Mesodermal cell (in vitro differentiated cells): ENCODE data around the gene PRMT2.
"Not testable (repeated sequence)": the region's sequence is repeated elsewhere in the genome, so short reads cannot be mapped to it uniquely, and the experiment has no call there.

Source experiments
- H3K27ac ChIP-seq: 2 replicates; pipeline ENCODE4 v1.7.0; 2013; ENCODE audit warnings: mild to moderate bottlenecking, low read depth, low read length, moderate library complexity; ENCODE audit not compliant: severe bottlenecking
- H3K36me3 ChIP-seq: 2 replicates; pipeline ENCODE4 v1.7.1; 2013; ENCODE audit warnings: mild to moderate bottlenecking, low read length, moderate library complexity; ENCODE audit not compliant: control insufficient read depth, insufficient read depth
- H3K4me1 ChIP-seq: one replicate; pipeline ENCODE4 v1.7.1; 2013; ENCODE audit warnings: mild to moderate bottlenecking, low read length; ENCODE audit not compliant: insufficient read depth, control insufficient read depth, poor library complexity, severe bottlenecking
- H3K4me3 ChIP-seq: 2 replicates; pipeline ENCODE4 v1.7.0; 2013; ENCODE audit warnings: low read length, control low read depth, mild to moderate bottlenecking; ENCODE audit not compliant: insufficient read depth, poor library complexity, severe bottlenecking; ENCODE audit errors: extremely low read depth
- H3K9me3 ChIP-seq: 2 replicates; pipeline ENCODE4 v1.7.1; 2013; ENCODE audit warnings: mild to moderate bottlenecking, low read length, moderate library complexity; ENCODE audit not compliant: control insufficient read depth
- WGBS, 2 experiments: methylation state at CpG; one replicate each; pipeline ENCODE4 v1.1.5; 2013; ENCODE audit warnings: missing lambda C conversion rate in 2 of 2; ENCODE audit not compliant: insufficient coverage in 2 of 2; 5-methylcytosine and 5-hydroxymethylcytosine counted together

The PRMT2 gene

GRCh38 chr21:46630915-46631314, 4.6 kb upstream of the PRMT2 start:
- not testable (repeated sequence) for H3K36me3 ChIP-seq, H3K4me3 ChIP-seq, H3K27ac ChIP-seq, H3K4me1 ChIP-seq
- H3K9me3 ChIP-seq, result peaks cover 12% of the 10 kb centered on the region
- 89 to 100% methylated on average over 1 of the region's 2 CpGs for WGBS, 2 experiments

- Histone ChIP-seq H3K4me3 (no peak overlapping the region), H3K27ac (no peak overlapping the region)
- no CpG with 5 or more reads among the region's 5 CpGs for WGBS, 2 experiments
These were observed 1.9 kb upstream of the PRMT2 start for GRCh38 chr21:46633566-46633965.

GRCh38 chr21:46634427-46634826, 1.0 kb upstream of the PRMT2 start:
- Histone ChIP-seq H3K9me3 (no peaks in the 10 kb centered on the region), H3K4me3 (peak overlapping the region; percentile 87), H3K27ac (peak overlapping the region; percentile 86), H3K36me3 (peaks cover 16% of the 10 kb centered on the region), H3K4me1 (peaks cover 12% of the 10 kb centered on the region)
- WGBS, 2 experiments, result 93 to 98% methylated on average over 8 of the region's 8 CpGs

More at GRCh38 chr21:46633566-46633965, 1.9 kb upstream of the PRMT2 start:
- Histone ChIP-seq H3K4me1 (peaks cover 12% of the 10 kb centered on the region), H3K9me3 (no peaks in the 10 kb centered on the region), H3K36me3 (peaks cover 16% of the 10 kb centered on the region)

- Histone ChIP-seq H3K36me3 (peaks cover 16% of the 10 kb centered on the region), H3K4me3 (peak overlapping the region; percentile 87), H3K4me1 (peaks cover 12% of the 10 kb centered on the region), H3K9me3 (no peaks in the 10 kb centered on the region), H3K27ac (peak overlapping the region; percentile 86)
- 0 to 18% methylated on average over 3 to 8 of the region's 14 CpGs for WGBS, 2 experiments
These were observed 529 bp upstream of the PRMT2 start for GRCh38 chr21:46634966-46635323.

GRCh38 chr21:46636181-46636512, 673 bp downstream of the PRMT2 start:
- WGBS, 2 experiments, result 56% methylated on average over 1 of the region's 8 CpGs; no CpG with 5 or more reads in 1 of the 2 experiments
- Histone ChIP-seq H3K27ac (no peak overlapping the region), H3K36me3 (peaks cover 28% of the 10 kb centered on the region), H3K4me3 (peak overlapping the region; percentile 87), H3K4me1 (peaks cover 12% of the 10 kb centered on the region), H3K9me3 (no peaks in the 10 kb centered on the region)

GRCh38 chr21:46636550-46637285, 1.2 kb downstream of the PRMT2 start:
- Histone ChIP-seq H3K9me3 (no peaks in the 10 kb centered on the region), H3K36me3 (peaks cover 34% of the 10 kb centered on the region), H3K4me3 (peak overlapping the region; percentile 87), H3K4me1 (peaks cover 12% of the 10 kb centered on the region), H3K27ac (no peak overlapping the region)
- WGBS, 2 experiments, result 93 to 96% methylated on average over 4 to 5 of the region's 7 CpGs

GRCh38 chr21:46637952-46638746, 2.7 kb downstream of the PRMT2 start:
- Histone ChIP-seq H3K4me3 (no peak overlapping the region), H3K4me1 (peaks cover 12% of the 10 kb centered on the region), H3K36me3 (peaks cover 47% of the 10 kb centered on the region), H3K9me3 (no peaks in the 10 kb centered on the region), H3K27ac (no peak overlapping the region)
- 100% methylated on average over 1 to 2 of the region's 3 CpGs for WGBS, 2 experiments

GRCh38 chr21:46639489-46640386, 4.3 kb downstream of the PRMT2 start:
- H3K36me3 ChIP-seq, result peaks cover 63% of the 10 kb centered on the region
- no CpG with 5 or more reads among the region's 8 CpGs for WGBS, 2 experiments
- no peak overlapping the region for H3K27ac ChIP-seq
- H3K4me3 ChIP-seq, result no peak overlapping the region
- peaks cover 12% of the 10 kb centered on the region for H3K4me1 ChIP-seq
- no peaks in the 10 kb centered on the region for H3K9me3 ChIP-seq

GRCh38 chr21:46641656-46642055, 6.2 kb downstream of the PRMT2 start:
- WGBS, 2 experiments, result 91 to 97% methylated on average over 5 to 7 of the region's 8 CpGs
- Histone ChIP-seq H3K36me3 (peaks cover 81% of the 10 kb centered on the region), H3K9me3 (no peaks in the 10 kb centered on the region), H3K4me3 (no peak overlapping the region), H3K4me1 (peaks cover 11% of the 10 kb centered on the region), H3K27ac (no peak overlapping the region)

GRCh38 chr21:46643379-46644177, 8.1 kb downstream of the PRMT2 start:
- WGBS, 2 experiments, result 85 to 87% methylated on average over 9 of the region's 12 CpGs
- H3K9me3 ChIP-seq, result no peaks in the 10 kb centered on the region

More at GRCh38 chr21:46643379-46644177, 8.1 kb downstream of the PRMT2 start:
- no peak overlapping the region for H3K27ac ChIP-seq
- no peaks in the 10 kb centered on the region for H3K4me1 ChIP-seq
- H3K36me3 ChIP-seq, result peaks cover 85% of the 10 kb centered on the region
- H3K4me3 ChIP-seq, result no peak overlapping the region
